ENCODE results near the gene STPG2. TPM values are rescaled to one million over a fixed set of nuclear protein-coding genes. Genes with fewer than 3 reads are reported as not detected.

The STPG2 gene
- total RNA-seq, 5 donors from 2014 or later (not counting 1 experiment from before 2014, with no cell fraction given) = 0.19 to 0.35 (median 0.26) TPM; not detected in 2

- no peak overlapping the region for H3K4me3 ChIP-seq (ENCODE audit: control insufficient read depth in 1 of 2, extremely low read depth in 1 of 2, low read length in 1 of 2)
Observed at GRCh38 chr4:98026362-98026761, 116.9 kb downstream of the STPG2 start.

GRCh38 chr4:98006814-98007412, 136.4 kb downstream of the STPG2 start:
- no peak for DNase-seq
- Mint-ChIP-seq H3K4me1 (no peaks in the 10 kb centered on the region), H3K9me3 (peaks cover 22 to 35% (median 33%) of the 10 kb centered on the region in 3 donors), H3K27me3 (no peaks in the 10 kb centered on the region), H3K36me3 (no peaks in the 10 kb centered on the region), H3K4me3 (no peak overlapping the region), H3K27ac (no peak overlapping the region)
- H3K9me3 ChIP-seq = no peaks in the 10 kb centered on the region
- no peaks in the 10 kb centered on the region for H3K36me3 ChIP-seq (ENCODE audit: control insufficient read depth in 2 of 2, extremely low read depth in 1 of 2, insufficient read depth in 1 of 2, low read length in 1 of 2)
- ChIA-PET POLR2A (no interaction called here), CTCF (no interaction called here)
- no peak overlapping the region for H3K4me3 ChIP-seq (ENCODE audit: control insufficient read depth in 1 of 2, extremely low read depth in 1 of 2, low read length in 1 of 2)
- no peak overlapping the region for H3K27ac ChIP-seq (ENCODE audit: low read length)
- no peaks in the 10 kb centered on the region for H3K27me3 ChIP-seq (replicated peaks in 1 of 2; ENCODE audit: control insufficient read depth in 2 of 2, extremely low read depth in 1 of 2, insufficient read depth in 2 of 2, low read length in 1 of 2)
- no peak for ATAC-seq (replicated peaks in 1 of 4)
- no peaks in the 10 kb centered on the region for H3K4me1 ChIP-seq (ENCODE audit: control insufficient read depth in 1 of 2, extremely low read depth in 1 of 2, insufficient read depth in 2 of 2, low read length in 2 of 2)
- 66% methylated on average over 3 of the region's 3 CpGs for WGBS (ENCODE audit: insufficient coverage)

More at GRCh38 chr4:98026362-98026761, 116.9 kb downstream of the STPG2 start:
- no peaks in the 10 kb centered on the region for H3K36me3 ChIP-seq (ENCODE audit: control insufficient read depth in 2 of 2, extremely low read depth in 1 of 2, insufficient read depth in 1 of 2, low read length in 1 of 2)
- Mint-ChIP-seq H3K27me3 (peaks cover 0 to 1% of the 10 kb centered on the region in 2 donors), H3K4me1 (no peaks in the 10 kb centered on the region), H3K4me3 (no peak overlapping the region), H3K36me3 (no peaks in the 10 kb centered on the region), H3K9me3 (peaks cover 5 to 16% (median 13%) of the 10 kb centered on the region in 3 donors), H3K27ac (no peak overlapping the region)
- ATAC-seq (replicated peaks in 1 of 4) (no peak), DNase-seq (no peak)
- POLR2A ChIA-PET = no interaction called here
- peaks cover 0 to 3% of the 10 kb centered on the region in 2 experiments for H3K27me3 ChIP-seq (replicated peaks in 1 of 2; ENCODE audit: control insufficient read depth in 2 of 2, extremely low read depth in 1 of 2, insufficient read depth in 2 of 2, low read length in 1 of 2)
- H3K9me3 ChIP-seq = no peaks in the 10 kb centered on the region
- CTCF ChIA-PET = no interaction called here
- 85% methylated on average over 2 of the region's 3 CpGs for WGBS (ENCODE audit: insufficient coverage)
- no peak overlapping the region for H3K27ac ChIP-seq (ENCODE audit: low read length)
- H3K4me1 ChIP-seq (ENCODE audit: control insufficient read depth in 1 of 2, extremely low read depth in 1 of 2, insufficient read depth in 2 of 2, low read length in 2 of 2) = no peaks in the 10 kb centered on the region

- no peaks in the 10 kb centered on the region for H3K4me1 ChIP-seq (ENCODE audit: control insufficient read depth in 1 of 2, extremely low read depth in 1 of 2, insufficient read depth in 2 of 2, low read length in 2 of 2)
- POLR2A ChIA-PET = no interaction called here
- Mint-ChIP-seq H3K27ac (no peak overlapping the region), H3K4me3 (no peak overlapping the region), H3K4me1 (no peaks in the 10 kb centered on the region), H3K27me3 (no peaks in the 10 kb centered on the region), H3K9me3 (peaks cover 20 to 34% (median 31%) of the 10 kb centered on the region in 3 donors), H3K36me3 (no peaks in the 10 kb centered on the region)
- H3K4me3 ChIP-seq (ENCODE audit: control insufficient read depth in 1 of 2, extremely low read depth in 1 of 2, low read length in 1 of 2) = no peak overlapping the region
- WGBS (ENCODE audit: insufficient coverage) = no CpG with 5 or more reads among the region's 1 CpG
- no peak overlapping the region for H3K27ac ChIP-seq (ENCODE audit: low read length)
- no peaks in the 10 kb centered on the region for H3K9me3 ChIP-seq
- no peaks in the 10 kb centered on the region for H3K27me3 ChIP-seq (replicated peaks in 1 of 2; ENCODE audit: control insufficient read depth in 2 of 2, extremely low read depth in 1 of 2, insufficient read depth in 2 of 2, low read length in 1 of 2)
- DNase-seq (no peak), ATAC-seq (replicated peaks in 1 of 4) (no peak)
- H3K36me3 ChIP-seq (ENCODE audit: control insufficient read depth in 2 of 2, extremely low read depth in 1 of 2, insufficient read depth in 1 of 2, low read length in 1 of 2) = no peaks in the 10 kb centered on the region
- CTCF ChIA-PET = no interaction called here
Observed at GRCh38 chr4:98006060-98006459, 137.2 kb downstream of the STPG2 start.

- Histone ChIP-seq H3K27me3 (replicated peaks in 1 of 2; ENCODE audit: control insufficient read depth in 2 of 2, extremely low read depth in 1 of 2, insufficient read depth in 2 of 2, low read length in 1 of 2) (no peaks in the 10 kb centered on the region), H3K36me3 (ENCODE audit: control insufficient read depth in 2 of 2, extremely low read depth in 1 of 2, insufficient read depth in 1 of 2, low read length in 1 of 2) (no peaks in the 10 kb centered on the region), H3K9me3 (no peaks in the 10 kb centered on the region), H3K4me1 (ENCODE audit: control insufficient read depth in 1 of 2, extremely low read depth in 1 of 2, insufficient read depth in 2 of 2, low read length in 2 of 2) (no peaks in the 10 kb centered on the region), H3K4me3 (ENCODE audit: control insufficient read depth in 1 of 2, extremely low read depth in 1 of 2, low read length in 1 of 2) (no peak overlapping the region), H3K27ac (ENCODE audit: low read length) (no peak overlapping the region)
- no peaks in the 10 kb centered on the region for H3K36me3 Mint-ChIP-seq
- no peaks in the 10 kb centered on the region for H3K4me1 Mint-ChIP-seq
- DNase-seq (no peak), ATAC-seq (replicated peaks in 1 of 4) (no peak)
- no peak overlapping the region for H3K27ac Mint-ChIP-seq
- CTCF ChIA-PET = no interaction called here
- WGBS (ENCODE audit: insufficient coverage) = no CpG with 5 or more reads among the region's 2 CpGs
- POLR2A ChIA-PET = interaction anchor here in 1 of 2 donors (0.8 kb wide), 1 partner anchor 385 kb away, joined by 3 read pairs; no protein-coding TSS in a partner anchor
- peaks cover 0 to 5% (median 0%) of the 10 kb centered on the region in 3 donors for H3K9me3 Mint-ChIP-seq
- peaks cover 0 to 1% of the 10 kb centered on the region in 2 donors for H3K27me3 Mint-ChIP-seq
- H3K4me3 Mint-ChIP-seq = no peak overlapping the region
Observed at GRCh38 chr4:98000940-98001339, 142.3 kb downstream of the STPG2 start.

GRCh38 chr4:97998203-97998602, 145.1 kb downstream of the STPG2 start:
- ChIA-PET POLR2A (no interaction called here), CTCF (no interaction called here)
- peaks cover 0 to 1% of the 10 kb centered on the region in 2 donors for H3K27me3 Mint-ChIP-seq
- ATAC-seq (replicated peaks in 1 of 4) = no peak
- H3K27ac Mint-ChIP-seq = no peak overlapping the region
- DNase-seq = no peak
- Histone ChIP-seq H3K9me3 (no peaks in the 10 kb centered on the region), H3K4me1 (ENCODE audit: control insufficient read depth in 1 of 2, extremely low read depth in 1 of 2, insufficient read depth in 2 of 2, low read length in 2 of 2) (no peaks in the 10 kb centered on the region), H3K4me3 (ENCODE audit: control insufficient read depth in 1 of 2, extremely low read depth in 1 of 2, low read length in 1 of 2) (no peak overlapping the region), H3K27ac (ENCODE audit: low read length) (no peak overlapping the region), H3K36me3 (ENCODE audit: control insufficient read depth in 2 of 2, extremely low read depth in 1 of 2, insufficient read depth in 1 of 2, low read length in 1 of 2) (no peaks in the 10 kb centered on the region), H3K27me3 (replicated peaks in 1 of 2; ENCODE audit: control insufficient read depth in 2 of 2, extremely low read depth in 1 of 2, insufficient read depth in 2 of 2, low read length in 1 of 2) (no peaks in the 10 kb centered on the region)
- H3K4me1 Mint-ChIP-seq = no peaks in the 10 kb centered on the region
- no peak overlapping the region for H3K4me3 Mint-ChIP-seq
- H3K36me3 Mint-ChIP-seq = no peaks in the 10 kb centered on the region
- H3K9me3 Mint-ChIP-seq = peaks cover 5 to 19% (median 7%) of the 10 kb centered on the region in 3 donors
- WGBS (ENCODE audit: insufficient coverage) = 60% methylated on average over 1 of the region's 2 CpGs

- ATAC-seq (replicated peaks in 1 of 4) (no peak), DNase-seq (no peak)
- Mint-ChIP-seq H3K27me3 (peaks cover 0 to 1% of the 10 kb centered on the region in 2 donors), H3K4me3 (no peak overlapping the region), H3K36me3 (no peaks in the 10 kb centered on the region), H3K27ac (no peak overlapping the region), H3K4me1 (no peaks in the 10 kb centered on the region), H3K9me3 (peaks cover 12 to 29% (median 16%) of the 10 kb centered on the region in 3 donors)
- Histone ChIP-seq H3K9me3 (no peaks in the 10 kb centered on the region), H3K4me1 (ENCODE audit: control insufficient read depth in 1 of 2, extremely low read depth in 1 of 2, insufficient read depth in 2 of 2, low read length in 2 of 2) (no peaks in the 10 kb centered on the region), H3K36me3 (ENCODE audit: control insufficient read depth in 2 of 2, extremely low read depth in 1 of 2, insufficient read depth in 1 of 2, low read length in 1 of 2) (no peaks in the 10 kb centered on the region), H3K27me3 (replicated peaks in 1 of 2; ENCODE audit: control insufficient read depth in 2 of 2, extremely low read depth in 1 of 2, insufficient read depth in 2 of 2, low read length in 1 of 2) (no peaks in the 10 kb centered on the region), H3K27ac (ENCODE audit: low read length) (no peak overlapping the region), H3K4me3 (ENCODE audit: control insufficient read depth in 1 of 2, extremely low read depth in 1 of 2, low read length in 1 of 2) (no peak overlapping the region)
- WGBS (ENCODE audit: insufficient coverage) = 92% methylated on average over 3 of the region's 6 CpGs
- POLR2A ChIA-PET = no interaction called here
- CTCF ChIA-PET = no interaction called here
Observed at GRCh38 chr4:97994765-97995465, 148.4 kb downstream of the STPG2 start.

Data from T-cell (primary cell).